Activated T-cell treated with anti-CD3 and anti-CD28 coated beads for 1 hour (primary cell): Measurements from ENCODE around the gene AJUBA.
"Not testable (repeated sequence)": the region's sequence is repeated elsewhere in the genome, so short reads cannot be mapped to it uniquely, and the experiment has no call there.

ENCODE experiments used
- DNase-seq: peaks from one replicate; pipeline ENCODE4 v3.0.0-alpha.2; 2020; ENCODE audit warnings: low read depth

The AJUBA gene

GRCh38 chr14:23006188-23006534, 23.8 kb upstream of the AJUBA start:
- no peak for DNase-seq

- DNase-seq = no peak
Measured at GRCh38 chr14:23005451-23006187, 23.3 kb upstream of the AJUBA start.

- DNase-seq = not testable (repeated sequence)
Measured at GRCh38 chr14:23004274-23004673, 21.9 kb upstream of the AJUBA start.

DNA sequence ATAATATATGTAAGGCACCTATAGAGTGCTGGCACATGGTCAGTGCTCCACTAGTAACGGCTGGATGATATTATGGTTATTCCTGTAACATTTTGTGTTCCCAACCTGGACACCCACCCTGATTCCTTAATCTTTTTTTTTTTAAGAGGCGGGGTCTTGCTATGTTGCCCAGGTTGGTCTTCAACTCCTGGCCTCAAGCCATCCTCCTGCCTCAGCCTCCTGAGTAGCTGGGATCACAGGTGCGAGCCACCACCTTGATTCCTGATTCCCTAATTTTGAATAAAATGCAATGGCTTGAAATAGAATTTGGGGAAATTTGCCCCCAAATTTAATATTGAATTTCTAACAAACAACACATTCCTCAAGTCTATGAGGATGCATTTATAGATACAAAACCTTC, 20.2 kb upstream of the AJUBA start:
- no peak for DNase-seq

DNA sequence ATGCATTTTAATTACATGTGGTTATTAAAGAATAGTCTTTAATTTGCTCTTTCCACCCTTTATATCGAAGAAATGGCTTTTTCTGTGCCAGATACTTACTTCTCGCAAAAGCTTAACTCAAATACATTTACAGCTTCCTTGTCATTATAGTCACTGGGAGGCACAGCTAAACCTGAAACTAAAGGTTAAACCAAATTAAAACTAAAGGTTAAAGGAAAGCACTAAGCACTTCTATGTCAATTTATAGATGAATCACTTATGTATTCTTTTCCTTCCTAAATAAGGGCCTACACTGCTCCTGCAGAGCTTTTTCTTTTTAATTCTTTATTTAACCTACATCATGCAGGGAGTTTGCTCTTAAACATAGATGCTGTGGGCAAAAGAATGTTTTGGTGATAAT, 18.5 kb upstream of the AJUBA start:
- no peak for DNase-seq

DNA sequence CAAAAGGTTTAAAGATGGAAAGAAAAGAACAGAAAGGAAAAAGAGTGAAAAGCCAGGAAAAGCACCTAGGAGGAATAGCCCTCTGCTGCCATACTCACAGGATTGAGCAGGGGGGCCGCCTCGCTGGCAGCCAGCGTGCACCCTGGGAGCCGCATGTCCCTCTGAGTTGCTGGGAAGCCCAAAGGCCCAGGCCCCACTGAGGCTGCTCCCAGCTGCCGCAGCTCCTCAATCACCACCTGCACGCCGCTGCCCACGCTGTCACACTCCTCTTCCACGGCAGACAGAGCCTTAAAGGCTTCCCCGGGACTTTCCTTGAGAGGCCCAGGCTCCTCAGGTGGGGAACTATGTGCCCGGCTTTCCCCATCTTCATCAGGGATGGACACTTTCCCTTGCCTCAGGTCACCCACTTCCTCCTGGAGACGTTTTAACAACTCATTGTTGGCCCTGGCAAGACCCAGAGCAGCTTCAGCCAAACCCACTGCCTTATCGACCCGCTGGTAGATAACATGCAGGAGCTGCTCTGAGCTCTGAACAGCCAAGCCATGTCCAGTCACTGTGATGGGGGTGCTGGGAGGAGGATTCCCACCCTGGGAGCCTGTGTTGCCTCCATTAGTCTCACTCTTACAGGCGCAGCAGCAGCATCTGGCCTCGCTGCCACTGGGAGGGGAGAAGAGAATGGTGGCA, 16.1 kb upstream of the AJUBA start:
- DNase-seq = no peak

DNA sequence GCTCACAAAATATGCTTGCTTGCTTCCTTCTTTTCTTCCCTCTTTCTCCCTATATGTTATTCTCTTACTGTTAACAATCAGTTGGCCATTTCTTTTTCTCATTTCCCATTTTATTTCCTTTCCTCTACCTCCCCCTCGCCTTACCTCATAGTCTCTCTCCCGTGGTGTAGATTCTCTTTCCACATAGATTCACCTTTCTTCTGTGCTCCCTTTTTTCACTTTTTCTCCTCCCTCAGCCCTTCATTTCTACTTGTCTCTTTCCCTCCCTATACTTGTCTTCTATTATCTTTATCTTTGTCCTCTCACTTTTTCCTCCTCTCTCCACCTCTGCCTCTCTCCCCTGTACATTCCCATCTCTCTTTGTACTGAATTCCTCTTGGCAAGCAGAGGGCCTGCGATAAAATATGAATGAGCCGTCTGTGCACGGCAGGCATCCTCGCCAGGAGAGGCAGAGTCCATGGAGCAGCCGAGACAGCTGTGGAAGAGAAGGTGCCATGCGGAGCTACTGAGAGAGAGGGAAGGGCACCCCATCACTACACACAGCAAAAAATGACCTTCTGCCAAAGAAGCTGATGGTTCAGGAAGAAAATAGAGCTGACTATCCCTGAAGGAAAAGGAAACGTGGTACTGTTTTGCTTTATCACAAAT, 15.4 kb upstream of the AJUBA start:
- no peak for DNase-seq

- DNase-seq = no peak
Measured at GRCh38 chr14:22996768-22997654, 14.7 kb upstream of the AJUBA start.

GRCh38 chr14:22995889-22996625, 13.7 kb upstream of the AJUBA start:
- no peak for DNase-seq

- no peak for DNase-seq
Measured at GRCh38 chr14:22994762-22995275, 12.5 kb upstream of the AJUBA start.

GRCh38 chr14:22993517-22993916, 11.2 kb upstream of the AJUBA start:
- DNase-seq = no peak

- DNase-seq = no peak
Measured at GRCh38 chr14:22991852-22992251, 9.5 kb upstream of the AJUBA start.

- no peak for DNase-seq
Measured at GRCh38 chr14:22987291-22987690, 4.9 kb upstream of the AJUBA start.

- peak; percentile 90 for DNase-seq
Measured at GRCh38 chr14:22986508-22987054, 4.2 kb upstream of the AJUBA start.

- DNase-seq = no peak
Measured at GRCh38 chr14:22985894-22986507, 3.6 kb upstream of the AJUBA start.

DNA sequence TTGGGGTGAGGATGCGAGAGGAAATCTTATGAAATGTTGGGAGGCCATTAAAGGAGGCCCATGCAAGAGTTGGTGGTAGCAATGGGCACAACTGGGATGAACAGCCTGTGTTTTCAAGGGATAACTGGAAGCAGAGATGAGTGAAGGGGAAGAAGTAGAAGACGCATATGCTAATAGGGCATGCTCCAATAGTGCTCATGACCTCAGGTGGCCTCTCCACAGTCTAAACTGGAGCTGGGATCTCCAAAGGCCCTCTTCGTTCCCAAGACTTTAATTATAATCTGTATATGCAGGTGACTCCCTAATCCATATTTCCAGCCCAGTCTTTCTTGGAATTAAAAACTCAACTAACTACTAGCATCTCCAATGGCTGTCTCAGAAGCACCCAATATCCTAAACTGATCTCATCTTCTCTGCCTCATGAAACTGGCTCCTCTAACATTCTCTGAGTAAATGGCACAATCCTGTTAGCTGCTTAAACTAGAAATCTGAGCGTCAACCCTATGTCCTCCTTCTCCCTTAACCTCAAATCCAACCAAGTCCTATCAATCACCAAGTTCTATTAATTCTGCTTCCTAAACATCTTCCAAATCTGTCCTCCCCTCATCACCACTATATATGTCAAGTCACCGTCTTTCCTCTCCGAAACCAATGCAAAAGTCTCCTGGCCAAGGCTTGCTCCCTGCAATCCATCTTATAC, 2.8 kb upstream of the AJUBA start:
- no peak for DNase-seq

GRCh38 chr14:22981876-22982476, 375 bp downstream of the AJUBA start:
- no peak for DNase-seq

GRCh38 chr14:22981090-22981875, 1.1 kb downstream of the AJUBA start:
- DNase-seq = no peak

GRCh38 chr14:22980672-22981089, 1.7 kb downstream of the AJUBA start:
- no peak for DNase-seq
